BLaER1 treated with 17β-estradiol and CSF1 and Interleukin-3, amounts not matched to agents 10 nM and 100 nM (cell line): ENCODE results near the gene SIAE.
"Not testable (repeated sequence)": the region's sequence is repeated elsewhere in the genome, so short reads cannot be mapped to it uniquely, and the experiment has no call there.

Experiments used
- H3K27ac ChIP-seq, 11 experiments: shearing (Covaris generic); formaldehyde crosslinking; 2 replicates each; pipeline ENCODE4 v1.8.1; 2022
- H3K27me3 ChIP-seq, 11 experiments: shearing (Covaris generic); formaldehyde crosslinking; 2 replicates each; pipeline ENCODE4 v1.8.1; 2022
- H3K36me3 ChIP-seq, 11 experiments: shearing (Covaris generic); formaldehyde crosslinking; 2 replicates each; pipeline ENCODE4 v1.8.1; 2022
- H3K4me1 ChIP-seq, 10 experiments: shearing (Covaris generic); formaldehyde crosslinking; 2 replicates each; pipeline ENCODE4 v1.8.1; 2022
- H3K4me2 ChIP-seq, 11 experiments: shearing (Covaris generic); formaldehyde crosslinking; 2 replicates each; pipeline ENCODE4 v1.8.1; 2022
- H3K4me3 ChIP-seq, 10 experiments: shearing (Covaris generic); formaldehyde crosslinking; 2 replicates each; pipeline ENCODE4 v1.8.1; 2022
- H3K9ac ChIP-seq, 11 experiments: shearing (Covaris generic); formaldehyde crosslinking; 2 replicates each; pipeline ENCODE4 v1.8.1; 2022
- H3K9me3 ChIP-seq, 11 experiments: shearing (Covaris generic); formaldehyde crosslinking; replicated peaks in 1 of 11; 2 replicates each; pipeline ENCODE4 v1.8.1; 2022
- H4K20me1 ChIP-seq, 11 experiments: shearing (Covaris generic); formaldehyde crosslinking; 2 replicates each; pipeline ENCODE4 v1.8.1; 2022
- Cebpa-rat ChIP-seq, 11 experiments: shearing (Covaris generic); IDR thresholded peaks; 2 replicates each; pipeline ENCODE4 v1.8.1; 2022

Gene SIAE

DNA sequence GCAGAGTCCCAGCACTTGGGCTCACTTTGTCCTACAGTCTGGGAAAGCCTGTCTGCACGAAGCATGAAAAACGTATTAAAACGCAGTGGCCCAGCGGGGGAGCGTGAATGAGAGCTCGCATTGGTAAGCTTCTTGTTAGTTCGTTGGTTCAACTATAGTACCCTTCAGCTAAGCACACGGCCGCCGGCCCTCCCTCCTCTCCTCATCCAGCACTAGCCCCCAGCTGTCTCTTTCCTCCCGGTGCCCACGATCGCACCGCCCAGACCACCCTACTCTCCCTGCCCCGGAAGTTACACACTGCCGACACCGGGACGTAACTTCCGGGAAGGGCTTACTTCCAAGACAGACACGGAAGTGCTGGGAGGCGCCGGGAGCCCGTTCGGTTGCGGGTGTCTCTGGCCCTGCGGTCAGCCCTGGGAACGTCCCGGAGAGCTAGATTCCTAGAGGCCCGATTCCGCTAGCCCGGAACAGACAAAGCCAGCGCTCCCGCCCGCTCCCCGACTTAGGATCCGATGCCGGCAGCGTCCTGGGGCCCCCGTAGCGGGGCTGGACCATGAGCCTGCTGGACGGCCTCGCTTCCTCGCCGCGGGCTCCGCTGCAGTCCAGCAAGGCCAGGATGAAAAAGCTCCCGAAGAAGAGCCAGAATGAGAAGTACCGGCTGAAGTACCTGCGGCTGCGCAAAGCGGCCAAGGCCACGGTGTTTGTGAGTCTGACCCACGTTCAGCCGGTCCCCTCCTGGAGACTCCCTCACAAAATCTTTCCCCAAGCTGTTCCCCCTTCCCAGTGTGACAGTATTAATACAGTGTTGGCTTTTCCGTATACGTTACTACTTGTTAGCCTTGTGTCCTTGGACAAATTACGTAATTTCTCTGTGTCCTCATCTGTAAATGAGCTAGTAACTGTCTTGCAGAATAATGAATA lies 50.7 kb downstream of the SIAE start, which contains the start of gene TBRG1:
TBRG1 (plus strand) TSS at position 334 of the 921 bp plus-strand sequence; CDS start at position 554, 220 bp downstream.
- no peak for TF ChIP-seq Cebpa-rat (IDR thresholded peaks at IDR 0.05)
- peak within 1 kb of the TSS; percentile 91 to 98 (median 95) for H3K9ac ChIP-seq
- H3K27me3 ChIP-seq: no peaks in the 10 kb centered on the region
- H3K4me3 ChIP-seq: peak within 1 kb of the TSS; percentile 85 to 99 (median 90)
- H3K36me3 ChIP-seq: peaks cover 29 to 36% (median 34%) of the 10 kb centered on the region in 11 experiments
- peak within 1 kb of the TSS; percentile 77 to 99 (median 92) for H3K4me2 ChIP-seq
- H3K9me3 ChIP-seq: no peaks in the 10 kb centered on the region
- peaks cover 9 to 41% (median 30%) of the 10 kb centered on the region in 11 experiments; a peak in 15 of 22 replicates for H4K20me1 ChIP-seq
- peaks cover 17 to 32% (median 21%) of the 10 kb centered on the region in 10 experiments for H3K4me1 ChIP-seq
- peak within 1 kb of the TSS; percentile 90 to 96 (median 94) for H3K27ac ChIP-seq

DNA sequence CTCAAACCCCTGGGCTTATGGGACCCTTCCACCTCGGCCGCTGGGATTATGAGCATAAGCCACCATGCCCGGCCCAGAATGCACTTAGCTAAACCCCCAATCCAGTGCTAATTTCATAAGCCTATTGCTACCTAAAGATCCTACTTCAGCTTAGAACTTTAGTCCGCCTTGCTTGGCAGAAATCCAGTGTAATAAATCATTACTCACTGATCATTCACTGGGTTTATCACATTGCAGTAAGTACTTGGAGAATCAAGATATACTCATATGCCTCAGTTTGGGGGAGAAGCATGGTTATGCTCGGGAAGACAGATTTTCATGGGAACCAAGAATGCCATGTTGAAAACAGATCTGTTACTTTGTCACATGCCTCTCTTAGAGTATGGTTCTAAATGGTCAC lies 54.7 kb downstream of the SIAE start:
- Histone ChIP-seq H3K4me1 (peaks cover 10 to 16% (median 11%) of the 10 kb centered on the region in 10 experiments), H3K27ac (no peak overlapping the region), H3K9ac (no peak overlapping the region), H3K27me3 (no peaks in the 10 kb centered on the region), H4K20me1 (peaks cover 0 to 10% (median 6%) of the 10 kb centered on the region in 11 experiments; a peak in 12 of 22 replicates), H3K4me2 (no peak overlapping the region), H3K36me3 (no peaks in the 10 kb centered on the region), H3K4me3 (no peak overlapping the region), H3K9me3 (no peaks in the 10 kb centered on the region)
- TF ChIP-seq Cebpa-rat (IDR thresholded peaks at IDR 0.05): no peak

DNA sequence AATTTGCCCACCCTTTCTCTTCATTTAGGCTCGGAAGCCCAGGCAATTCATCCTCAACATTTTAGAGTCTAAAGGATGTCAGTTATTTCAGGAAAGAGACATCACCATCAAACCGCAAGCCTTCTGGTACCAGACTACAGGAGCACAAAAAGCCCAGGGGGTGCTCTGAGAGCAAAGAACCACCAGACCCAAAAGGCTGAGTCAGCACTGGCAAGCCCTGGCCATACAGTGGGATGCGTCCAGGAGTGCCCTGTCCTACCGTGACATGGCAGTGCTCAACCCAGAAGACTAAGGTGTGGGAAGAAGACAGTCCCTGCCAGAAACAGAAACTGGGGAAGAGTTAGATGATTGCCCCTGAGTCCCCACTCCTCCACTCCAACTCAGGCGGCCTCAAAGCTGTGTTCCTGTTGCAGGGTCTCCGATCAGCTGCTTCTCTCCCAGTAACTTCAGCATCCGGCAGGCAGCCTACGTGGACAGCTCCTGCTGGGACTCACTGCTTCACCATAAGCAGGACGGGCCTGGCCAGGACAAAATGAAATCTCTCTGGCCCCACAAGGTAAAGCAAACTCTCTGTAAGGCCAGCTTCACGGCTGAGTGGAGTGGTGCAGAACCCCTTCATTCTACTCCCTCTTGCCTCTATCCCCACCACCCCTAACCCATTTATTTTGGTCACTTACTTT lies 60.8 kb downstream of the SIAE start:
- Histone ChIP-seq H3K4me1 (peaks cover 8 to 31% (median 27%) of the 10 kb centered on the region in 10 experiments; a peak in 19 of 20 replicates), H3K9me3 (no peaks in the 10 kb centered on the region), H3K4me3 (no peak overlapping the region), H3K9ac (no peak overlapping the region), H3K27ac (no peak overlapping the region), H3K36me3 (no peaks in the 10 kb centered on the region), H3K27me3 (no peaks in the 10 kb centered on the region), H4K20me1 (no peaks in the 10 kb centered on the region), H3K4me2 (peak overlapping the region; percentile 29 to 74 (median 59); a peak in 21 of 22 replicates)
- no peak for TF ChIP-seq Cebpa-rat (IDR thresholded peaks at IDR 0.05)

DNA sequence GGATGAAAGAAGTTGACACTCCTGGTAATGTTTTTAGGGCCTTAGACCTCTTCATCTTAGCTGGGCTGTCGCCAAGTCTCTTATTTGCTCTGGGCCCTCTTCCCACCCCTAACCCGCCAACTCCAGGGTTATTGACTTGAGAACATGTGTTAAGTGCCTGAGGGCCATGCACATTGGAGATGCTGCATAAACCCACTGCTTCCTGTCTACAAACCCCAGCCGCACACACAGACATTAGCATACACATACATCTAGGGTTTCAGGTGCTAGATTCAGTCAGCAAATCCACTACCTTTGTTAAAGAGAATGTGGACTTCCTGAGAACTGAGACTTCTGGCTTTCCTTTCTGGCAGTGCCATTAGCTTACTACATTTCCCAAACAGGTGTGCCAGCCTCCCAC lies 61.5 kb downstream of the SIAE start:
- no peaks in the 10 kb centered on the region for H3K36me3 ChIP-seq
- no peaks in the 10 kb centered on the region for H4K20me1 ChIP-seq
- peak overlapping the region; percentile 29 to 74 (median 59) for H3K4me2 ChIP-seq
- no peaks in the 10 kb centered on the region for H3K9me3 ChIP-seq
- TF ChIP-seq Cebpa-rat (IDR thresholded peaks at IDR 0.05): no peak
- H3K27ac ChIP-seq: no peak overlapping the region
- no peak overlapping the region for H3K4me3 ChIP-seq
- H3K4me1 ChIP-seq: peaks cover 8 to 31% (median 27%) of the 10 kb centered on the region in 10 experiments; a peak in 19 of 20 replicates
- H3K9ac ChIP-seq: no peak overlapping the region
- H3K27me3 ChIP-seq: no peaks in the 10 kb centered on the region

DNA sequence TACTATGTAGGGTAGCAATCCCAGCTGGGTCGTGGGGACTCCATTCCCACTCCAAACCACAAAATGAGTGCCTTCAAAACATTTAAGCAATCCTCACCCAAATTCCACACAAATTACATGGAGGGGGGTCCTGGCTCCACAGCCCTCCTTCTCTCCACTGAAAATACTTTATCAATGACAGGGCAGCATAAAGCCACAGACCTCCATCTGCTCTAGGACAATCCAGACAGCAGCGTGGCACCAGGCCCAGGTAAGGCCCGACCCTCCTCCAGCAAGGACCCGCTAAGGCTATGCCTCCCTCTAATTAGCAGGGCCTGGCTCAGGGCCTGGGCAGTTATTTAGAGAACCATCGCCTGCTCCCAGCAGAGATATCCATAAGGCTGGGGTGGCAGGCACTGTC lies 62.5 kb downstream of the SIAE start, which contains the start of gene PANX3:
PANX3 (plus strand) TSS at position 365 of the 400 bp plus-strand sequence. CDS start 129 bp downstream, outside the sequence.
- H3K4me2 ChIP-seq: peak within 1 kb of the TSS; percentile 29 to 74 (median 59)
- no peak within 1 kb of the TSS for H3K27ac ChIP-seq
- H3K9ac ChIP-seq: no peak within 1 kb of the TSS
- TF ChIP-seq Cebpa-rat (IDR thresholded peaks at IDR 0.05): no peak
- peaks cover 12 to 31% (median 28%) of the 10 kb centered on the region in 10 experiments for H3K4me1 ChIP-seq
- no peaks in the 10 kb centered on the region for H3K36me3 ChIP-seq
- no peaks in the 10 kb centered on the region for H3K27me3 ChIP-seq
- no peaks in the 10 kb centered on the region for H4K20me1 ChIP-seq
- H3K4me3 ChIP-seq: no peak within 1 kb of the TSS
- H3K9me3 ChIP-seq: no peaks in the 10 kb centered on the region

DNA sequence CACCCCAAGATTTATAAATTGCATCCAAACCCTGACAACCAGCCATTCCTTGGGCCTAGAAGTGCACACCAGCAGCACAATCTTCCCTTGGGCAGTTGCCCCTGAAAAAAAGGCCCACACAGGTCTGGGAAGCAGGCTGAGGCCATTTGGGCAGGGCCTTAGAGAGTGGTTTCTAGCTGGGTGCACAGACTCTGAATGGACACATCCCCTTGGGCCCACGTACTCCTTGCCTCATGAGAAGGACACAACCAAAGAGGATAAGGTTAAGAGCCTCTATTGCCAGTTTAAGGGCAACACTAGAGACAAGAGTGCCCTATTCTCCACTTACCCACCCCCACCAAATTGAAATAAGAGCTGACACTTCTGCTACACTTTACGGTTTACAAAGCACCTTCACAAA lies 63.2 kb downstream of the SIAE start:
- Histone ChIP-seq H3K4me3 (no peak overlapping the region), H3K9me3 (no peaks in the 10 kb centered on the region), H3K27me3 (no peaks in the 10 kb centered on the region), H3K36me3 (no peaks in the 10 kb centered on the region), H3K4me2 (no peak overlapping the region), H3K9ac (no peak overlapping the region), H4K20me1 (no peaks in the 10 kb centered on the region), H3K27ac (no peak overlapping the region), H3K4me1 (peaks cover 20 to 38% (median 34%) of the 10 kb centered on the region in 10 experiments)
- TF ChIP-seq Cebpa-rat (IDR thresholded peaks at IDR 0.05): no peak

DNA sequence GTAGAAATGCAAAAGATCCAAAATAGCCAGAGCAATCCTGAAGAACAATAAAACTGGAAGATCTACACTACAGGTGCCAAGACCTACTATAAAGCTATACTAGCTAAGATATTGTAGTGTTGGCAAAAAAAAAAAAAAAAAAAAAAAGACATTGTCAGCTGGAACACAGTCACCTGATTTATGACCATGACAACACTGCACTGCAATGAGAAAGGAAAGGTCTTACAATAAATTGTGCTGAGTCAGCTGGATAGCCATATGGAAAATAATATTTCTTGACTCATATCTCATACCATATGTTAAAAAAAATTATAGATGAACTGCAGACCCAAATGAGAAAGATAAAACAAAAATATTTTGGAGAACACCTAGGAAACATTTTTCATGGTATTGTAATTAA lies 65.4 kb downstream of the SIAE start:
- no peak overlapping the region for H3K4me3 ChIP-seq
- H3K27ac ChIP-seq: no peak overlapping the region
- H3K9me3 ChIP-seq: no peaks in the 10 kb centered on the region
- H3K27me3 ChIP-seq: no peaks in the 10 kb centered on the region
- no peaks in the 10 kb centered on the region for H3K36me3 ChIP-seq
- H3K4me2 ChIP-seq: no peak overlapping the region
- H3K4me1 ChIP-seq: peaks cover 23 to 31% (median 26%) of the 10 kb centered on the region in 10 experiments
- H3K9ac ChIP-seq: no peak overlapping the region
- no peaks in the 10 kb centered on the region for H4K20me1 ChIP-seq
- no peak for TF ChIP-seq Cebpa-rat (IDR thresholded peaks at IDR 0.05)

DNA sequence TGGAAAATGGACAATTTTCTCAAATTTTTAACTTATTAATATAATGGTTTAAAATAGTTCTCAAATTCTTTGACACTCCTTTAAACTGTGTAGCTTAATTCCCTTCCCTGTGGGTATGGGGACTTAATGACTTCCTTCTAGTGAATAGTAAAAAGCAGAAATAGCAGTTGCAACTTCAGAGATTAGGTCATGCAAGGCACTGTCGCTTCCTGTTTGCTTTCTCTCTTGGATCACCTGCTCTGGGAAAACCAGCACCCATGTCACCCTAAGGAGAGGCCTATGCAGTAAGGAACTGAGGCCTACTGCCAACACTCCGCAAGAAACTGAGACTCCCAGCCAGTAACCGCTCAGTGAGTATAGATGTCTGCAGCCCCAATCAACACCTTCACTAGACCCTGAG lies 67.8 kb downstream of the SIAE start:
- Histone ChIP-seq H4K20me1 (no peaks in the 10 kb centered on the region), H3K27ac (peak overlapping the region in 1 of 11 experiments; percentile 19; a peak in 1 of 22 replicates), H3K36me3 (no peaks in the 10 kb centered on the region), H3K9ac (no peak overlapping the region), H3K4me3 (no peak overlapping the region), H3K27me3 (no peaks in the 10 kb centered on the region), H3K4me1 (peaks cover 4 to 15% (median 7%) of the 10 kb centered on the region in 10 experiments; a peak in 17 of 20 replicates), H3K9me3 (no peaks in the 10 kb centered on the region), H3K4me2 (peak overlapping the region in 8 of 11 experiments; percentile 10 to 79 (median 40); a peak in 13 of 22 replicates)
- no peak for TF ChIP-seq Cebpa-rat (IDR thresholded peaks at IDR 0.05)

DNA sequence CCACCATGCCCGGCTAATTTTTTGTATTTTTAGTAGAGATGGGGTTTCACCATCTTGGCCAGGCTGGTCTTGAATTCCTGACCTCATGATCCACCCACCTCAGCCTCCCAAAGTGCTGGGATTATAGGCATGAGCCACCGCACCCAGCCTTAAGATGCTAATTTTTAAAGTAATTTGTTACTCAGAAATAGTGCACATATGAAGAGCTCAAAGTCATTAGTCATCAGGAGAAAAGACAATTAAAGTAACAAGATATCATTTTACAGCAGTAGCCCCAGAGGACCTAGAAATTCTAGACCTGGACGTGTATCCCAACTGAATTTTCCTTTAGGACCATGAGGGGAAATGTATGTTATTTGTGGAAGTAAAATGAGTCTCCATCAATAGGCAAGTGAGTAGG lies 70.8 kb downstream of the SIAE start:
- H3K9ac ChIP-seq, H3K27ac ChIP-seq, H4K20me1 ChIP-seq, H3K4me2 ChIP-seq, H3K4me3 ChIP-seq, H3K36me3 ChIP-seq, H3K9me3 ChIP-seq, H3K27me3 ChIP-seq: not testable (repeated sequence)
- peaks cover 4 to 15% (median 7%) of the 10 kb centered on the region in 10 experiments; a peak in 17 of 20 replicates for H3K4me1 ChIP-seq
